Fibroblast of gingiva (primary cell): ENCODE data around the gene PIGQ.

Experiments used
- DNase-seq: peaks from one replicate; pipeline ENCODE4 v3.0.0-alpha.2; 2011; ENCODE audit warnings: low read depth

The PIGQ gene

DNA sequence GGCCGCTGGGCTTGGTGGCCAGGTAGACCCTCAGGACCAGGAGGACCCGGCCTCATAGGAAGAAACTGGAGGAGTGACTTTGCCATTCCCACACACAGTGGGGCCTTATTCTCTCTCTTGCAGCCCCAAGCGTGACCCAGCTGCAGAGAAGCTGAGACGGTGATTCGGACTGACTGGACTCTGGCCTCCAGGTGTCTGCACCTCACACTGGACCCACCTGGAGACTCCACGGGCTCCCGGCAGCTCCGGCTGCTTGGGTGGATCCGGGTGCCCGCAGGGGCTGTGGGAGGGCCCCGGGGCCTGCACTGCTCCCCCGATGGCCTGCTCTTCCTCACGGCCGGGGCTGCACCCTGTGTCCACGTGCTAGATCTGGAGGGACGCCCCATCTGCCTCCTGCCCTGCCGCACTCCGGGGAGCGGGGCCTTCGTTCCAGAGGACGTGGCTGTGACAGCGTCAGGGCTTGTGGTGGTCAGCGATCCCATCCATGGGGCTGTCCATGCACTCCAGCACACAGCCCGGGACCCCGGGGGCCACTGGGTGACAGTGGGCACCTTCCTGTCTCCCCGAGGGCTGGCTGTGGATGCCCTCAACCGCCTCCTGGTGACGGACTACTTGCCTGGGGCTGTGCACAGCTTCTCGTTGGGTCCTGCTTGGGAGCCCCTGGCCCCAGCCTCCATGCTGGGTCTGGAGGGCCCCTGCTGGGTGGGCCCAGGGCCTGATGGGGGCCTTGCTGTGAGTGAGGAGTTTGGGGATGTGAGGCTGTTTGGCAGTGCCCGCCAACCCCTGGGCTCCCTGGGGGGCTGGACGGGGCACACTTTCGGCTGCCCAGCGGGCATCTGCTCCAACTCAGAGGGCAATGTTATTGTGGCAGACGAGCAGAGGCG is 2.2 kb upstream of the PIGQ start:
- no peak for DNase-seq

DNA sequence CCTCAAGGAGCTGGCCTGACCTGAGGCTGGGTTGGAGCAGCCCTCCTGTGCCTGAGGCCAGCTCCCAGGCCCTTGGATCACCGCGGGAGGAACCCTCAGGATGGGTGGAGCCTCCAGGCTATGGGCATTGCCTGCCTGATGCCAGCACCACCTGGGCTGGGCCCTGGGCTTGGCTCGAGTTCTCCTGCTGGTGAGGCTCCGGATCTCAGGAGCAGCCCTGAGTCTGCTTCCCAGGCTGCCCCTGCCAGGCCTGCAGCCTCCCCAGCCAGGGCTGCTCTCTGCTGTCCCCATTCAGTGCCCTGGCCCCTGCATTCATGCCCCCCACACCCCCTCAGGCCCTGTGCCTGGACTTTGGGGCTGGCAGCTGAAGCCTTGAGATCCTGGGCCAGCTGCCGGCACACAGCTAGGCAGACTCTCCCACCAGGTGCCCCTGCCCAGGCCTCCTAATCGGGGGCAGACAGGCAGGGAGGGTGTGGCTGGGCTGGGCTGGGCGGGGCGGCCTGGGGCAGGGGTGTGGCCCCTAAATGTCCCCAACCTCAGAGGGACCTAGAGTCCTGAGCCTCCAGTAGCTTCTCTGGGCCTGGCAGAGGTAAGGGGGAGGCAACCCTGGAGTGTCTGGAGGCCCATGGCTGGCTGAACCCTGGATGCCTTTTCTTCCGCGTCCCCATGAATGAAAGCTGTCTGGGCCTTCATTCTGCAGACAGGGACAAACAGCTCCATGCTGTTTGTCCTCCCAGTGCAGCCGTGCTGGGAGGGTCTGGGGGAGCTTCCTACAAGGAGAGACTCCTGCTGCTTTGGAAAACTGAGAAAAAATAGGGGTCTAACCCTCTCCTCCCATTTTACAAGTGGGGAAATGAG is 1.1 kb upstream of the PIGQ start:
- no peak for DNase-seq

DNA sequence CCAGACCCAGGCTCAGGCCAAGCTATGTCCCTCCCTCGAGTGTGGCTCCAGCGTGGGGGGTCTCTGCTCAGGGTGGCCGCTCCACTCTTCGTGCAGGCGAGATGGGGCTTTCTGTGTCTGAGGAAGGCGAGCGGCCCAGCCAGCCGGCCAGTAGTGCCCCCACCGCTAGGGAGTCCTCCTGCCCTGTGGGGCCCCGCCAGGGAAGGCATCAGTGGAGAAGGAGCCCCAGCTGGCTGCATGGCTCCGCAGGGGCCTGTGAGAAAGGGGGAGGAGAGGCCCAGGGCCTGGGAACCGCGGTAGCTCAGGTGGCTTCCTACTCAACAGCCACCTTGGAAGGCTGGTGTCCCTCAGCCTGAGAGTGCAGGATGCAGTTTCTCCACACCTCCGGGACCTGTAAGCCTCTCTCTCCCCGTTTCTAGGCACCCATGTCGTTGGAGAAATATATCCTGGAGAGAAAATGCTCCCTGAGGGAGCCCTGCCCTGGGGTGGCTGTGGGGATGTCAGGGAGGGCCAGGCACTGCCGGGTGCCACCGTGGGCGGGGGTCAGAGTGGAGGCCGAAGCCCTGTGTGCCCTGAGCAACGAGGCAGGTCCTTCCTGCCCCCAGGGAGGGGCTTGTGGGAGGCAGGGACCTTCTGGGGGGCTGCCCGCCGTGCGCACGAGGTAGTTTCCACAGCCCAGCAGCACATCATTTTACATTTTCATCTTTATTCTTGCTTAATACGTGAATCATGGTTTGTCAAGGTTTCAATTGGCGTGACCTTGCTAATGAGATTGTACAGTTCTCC is 3.3 kb downstream of the PIGQ start:
- DNase-seq = no peak

DNA sequence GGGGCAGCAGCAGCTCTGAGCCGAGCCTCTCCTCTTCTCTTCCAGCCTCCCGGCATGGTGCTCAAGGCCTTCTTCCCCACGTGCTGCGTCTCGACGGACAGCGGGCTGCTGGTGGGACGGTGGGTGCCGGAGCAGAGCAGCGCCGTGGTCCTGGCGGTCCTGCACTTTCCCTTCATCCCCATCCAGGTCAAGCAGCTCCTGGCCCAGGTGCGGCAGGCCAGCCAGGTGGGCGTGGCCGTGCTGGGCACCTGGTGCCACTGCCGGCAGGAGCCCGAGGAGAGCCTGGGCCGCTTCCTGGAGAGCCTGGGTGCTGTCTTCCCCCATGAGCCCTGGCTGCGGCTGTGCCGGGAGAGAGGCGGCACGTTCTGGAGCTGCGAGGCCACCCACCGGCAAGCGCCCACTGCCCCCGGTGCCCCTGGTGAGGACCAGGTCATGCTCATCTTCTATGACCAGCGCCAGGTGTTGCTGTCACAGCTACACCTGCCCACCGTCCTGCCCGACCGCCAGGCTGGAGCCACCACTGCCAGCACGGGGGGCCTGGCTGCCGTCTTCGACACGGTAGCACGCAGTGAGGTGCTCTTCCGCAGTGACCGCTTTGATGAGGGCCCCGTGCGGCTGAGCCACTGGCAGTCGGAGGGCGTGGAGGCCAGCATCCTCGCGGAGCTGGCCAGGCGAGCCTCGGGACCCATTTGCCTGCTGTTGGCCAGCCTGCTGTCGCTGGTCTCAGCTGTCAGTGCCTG is 4.4 kb downstream of the PIGQ start:
- DNase-seq = no peak

DNA sequence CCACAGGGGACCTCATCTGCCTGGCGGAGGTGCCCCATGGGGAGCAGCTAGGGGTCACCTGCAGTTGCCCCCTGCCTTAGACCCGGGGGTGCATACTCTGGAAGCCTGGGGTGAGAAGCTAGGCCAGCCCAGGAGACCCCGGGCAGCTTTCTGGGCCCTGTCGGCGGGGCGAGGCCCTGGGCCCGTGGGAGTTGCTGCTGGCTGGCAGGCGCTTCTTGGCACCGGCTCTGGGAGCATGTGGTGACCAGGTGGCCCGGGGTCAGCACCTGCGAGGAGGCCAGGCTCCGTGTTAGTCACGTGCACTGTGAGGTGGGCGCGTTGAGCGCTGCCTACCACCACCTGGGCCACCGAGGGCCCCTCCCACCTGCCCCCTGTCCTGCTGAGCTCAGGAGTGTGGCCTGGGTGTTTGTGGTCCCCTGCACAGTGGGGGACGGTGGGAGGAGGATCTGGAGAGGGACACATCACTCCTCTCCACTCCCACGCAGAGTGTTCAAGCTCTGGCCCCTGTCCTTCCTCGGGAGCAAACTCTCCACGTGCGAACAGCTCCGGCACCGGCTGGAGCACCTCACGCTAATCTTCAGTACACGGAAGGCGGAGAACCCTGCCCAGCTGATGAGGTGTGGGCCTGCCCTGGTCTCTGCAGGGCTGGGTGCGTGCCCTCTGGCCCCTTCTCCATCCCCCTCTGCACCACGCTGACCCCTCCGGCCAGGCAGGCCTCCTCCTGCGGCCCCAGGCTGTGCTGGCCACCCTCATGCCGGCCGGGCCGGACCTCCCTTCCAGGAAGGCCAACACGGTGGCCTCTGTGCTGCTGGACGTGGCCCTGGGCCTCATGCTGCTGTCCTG is 5.8 kb downstream of the PIGQ start:
- DNase-seq = no peak

DNA sequence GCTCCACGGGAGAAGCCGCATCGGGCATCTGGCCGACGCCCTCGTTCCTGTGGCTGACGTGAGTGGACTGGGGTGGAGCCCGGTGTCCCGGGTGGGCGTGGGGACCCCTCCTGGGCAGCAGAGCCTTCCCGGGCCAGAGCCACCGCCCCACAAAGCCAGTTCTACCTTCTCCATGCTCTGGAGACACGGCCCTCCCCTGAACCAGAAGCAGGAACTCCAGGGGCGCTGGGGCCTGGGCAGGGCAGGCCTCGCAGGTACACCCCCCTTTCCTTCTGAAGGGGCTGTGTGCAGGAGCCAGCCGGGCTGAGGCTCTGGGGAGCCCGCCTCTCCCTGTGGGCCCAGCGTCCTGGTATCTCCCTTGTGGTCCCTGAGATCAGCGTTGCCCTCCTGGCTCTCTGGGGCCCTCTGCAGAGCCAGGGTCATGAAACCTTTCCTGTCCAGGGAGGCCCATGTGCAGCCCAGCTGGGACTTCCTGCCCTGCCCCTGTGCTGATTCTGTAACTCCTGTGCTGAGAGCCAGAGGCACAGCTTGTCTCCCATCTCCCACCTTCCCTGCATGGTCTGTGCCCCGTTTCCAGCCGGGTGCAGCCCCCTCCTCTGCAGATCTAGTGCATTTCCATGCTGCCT is 6.5 kb downstream of the PIGQ start:
- no peak for DNase-seq

DNA sequence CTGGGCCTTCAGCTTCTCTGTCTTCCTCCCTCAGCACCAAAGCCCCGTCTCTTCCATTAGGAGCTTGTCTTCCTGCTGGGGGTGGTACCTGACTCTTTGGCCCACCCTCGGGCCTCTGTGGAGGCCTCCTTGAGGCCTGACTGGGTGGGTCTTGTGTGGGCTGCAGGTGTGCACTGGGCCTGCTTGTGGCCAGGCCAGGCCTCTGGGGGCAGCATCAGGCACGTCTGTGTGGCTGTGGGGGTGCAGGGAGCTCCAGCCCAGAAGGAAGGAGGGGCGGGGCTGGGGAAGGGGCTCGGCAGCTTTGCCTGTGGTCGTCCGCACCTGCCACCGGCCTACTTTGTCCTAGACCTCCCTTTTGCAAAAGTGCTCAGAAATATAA is 7.0 kb downstream of the PIGQ start:
- DNase-seq = no peak

DNA sequence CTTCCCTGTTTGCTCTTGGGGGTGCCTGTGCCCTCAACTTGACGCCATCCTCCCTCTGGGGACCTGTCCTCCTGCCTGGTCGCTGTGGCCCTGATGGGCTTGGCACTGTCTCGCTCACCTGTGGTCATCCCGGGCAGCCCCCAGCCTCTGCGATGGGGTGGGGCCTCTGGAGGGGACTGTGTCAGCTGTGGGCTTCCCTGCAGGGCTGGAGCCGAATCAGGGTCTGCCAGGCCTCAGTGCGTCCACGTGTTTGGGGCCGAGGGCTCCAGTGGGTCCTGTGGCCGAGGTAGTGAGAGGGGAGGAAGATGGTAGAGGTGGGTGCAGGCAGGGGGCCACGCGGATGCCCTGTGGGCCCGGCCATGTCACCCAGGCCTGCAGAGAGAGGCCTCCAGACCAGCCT is 8.0 kb downstream of the PIGQ start:
- no peak for DNase-seq

DNA sequence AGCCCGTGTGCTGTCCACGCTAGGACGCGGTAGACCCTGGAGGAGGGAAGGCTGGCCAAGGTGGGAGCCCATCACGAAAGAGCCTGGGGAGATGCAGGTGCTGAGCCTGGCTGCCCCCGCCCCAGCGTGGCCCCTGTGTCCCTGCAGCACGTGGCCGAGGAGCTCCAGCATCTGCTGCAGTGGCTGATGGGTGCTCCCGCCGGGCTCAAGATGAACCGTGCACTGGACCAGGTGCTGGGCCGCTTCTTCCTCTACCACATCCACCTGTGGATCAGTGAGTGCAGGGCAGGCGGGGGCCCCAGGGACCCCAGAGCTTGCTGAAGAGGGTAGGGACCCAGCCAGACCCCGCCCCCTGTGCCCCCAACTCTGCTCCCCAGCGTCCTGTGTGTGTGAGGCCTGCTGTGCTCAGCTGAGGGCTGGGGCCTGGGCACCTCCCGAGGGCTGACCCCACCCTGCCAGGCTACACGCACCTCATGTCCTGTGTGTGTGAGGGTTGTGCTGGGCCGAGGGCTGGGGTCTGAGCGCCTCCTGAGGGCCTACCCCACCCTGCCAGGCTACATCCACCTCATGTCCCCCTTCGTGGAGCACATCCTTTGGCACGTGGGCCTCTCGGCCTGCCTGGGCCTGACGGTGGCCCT is 8.6 kb downstream of the PIGQ start:
- no peak for DNase-seq

DNA sequence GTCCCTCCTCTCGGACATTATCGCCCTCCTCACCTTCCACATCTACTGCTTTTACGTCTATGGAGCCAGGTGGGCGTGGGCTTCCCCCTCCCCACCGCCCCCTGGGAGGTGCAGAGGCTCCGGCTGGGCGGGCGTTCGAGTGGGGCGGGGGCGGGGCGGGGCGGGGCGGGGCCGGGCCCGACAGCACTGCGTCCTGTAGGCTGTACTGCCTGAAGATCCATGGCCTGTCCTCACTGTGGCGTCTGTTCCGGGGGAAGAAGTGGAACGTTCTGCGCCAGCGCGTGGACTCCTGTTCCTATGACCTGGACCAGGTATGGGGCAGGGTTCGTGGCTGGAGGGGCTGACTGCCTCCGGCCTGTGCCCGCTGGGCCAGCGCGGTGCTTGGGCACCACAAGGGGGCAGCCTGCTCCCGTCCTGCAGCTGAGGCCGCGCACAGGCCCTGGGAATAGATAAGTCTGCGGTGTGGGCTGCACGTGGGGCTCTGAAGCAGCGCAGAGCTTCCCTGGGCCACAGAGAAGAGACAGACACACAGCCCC is 9.2 kb downstream of the PIGQ start:
- peak; percentile 62 for DNase-seq

DNA sequence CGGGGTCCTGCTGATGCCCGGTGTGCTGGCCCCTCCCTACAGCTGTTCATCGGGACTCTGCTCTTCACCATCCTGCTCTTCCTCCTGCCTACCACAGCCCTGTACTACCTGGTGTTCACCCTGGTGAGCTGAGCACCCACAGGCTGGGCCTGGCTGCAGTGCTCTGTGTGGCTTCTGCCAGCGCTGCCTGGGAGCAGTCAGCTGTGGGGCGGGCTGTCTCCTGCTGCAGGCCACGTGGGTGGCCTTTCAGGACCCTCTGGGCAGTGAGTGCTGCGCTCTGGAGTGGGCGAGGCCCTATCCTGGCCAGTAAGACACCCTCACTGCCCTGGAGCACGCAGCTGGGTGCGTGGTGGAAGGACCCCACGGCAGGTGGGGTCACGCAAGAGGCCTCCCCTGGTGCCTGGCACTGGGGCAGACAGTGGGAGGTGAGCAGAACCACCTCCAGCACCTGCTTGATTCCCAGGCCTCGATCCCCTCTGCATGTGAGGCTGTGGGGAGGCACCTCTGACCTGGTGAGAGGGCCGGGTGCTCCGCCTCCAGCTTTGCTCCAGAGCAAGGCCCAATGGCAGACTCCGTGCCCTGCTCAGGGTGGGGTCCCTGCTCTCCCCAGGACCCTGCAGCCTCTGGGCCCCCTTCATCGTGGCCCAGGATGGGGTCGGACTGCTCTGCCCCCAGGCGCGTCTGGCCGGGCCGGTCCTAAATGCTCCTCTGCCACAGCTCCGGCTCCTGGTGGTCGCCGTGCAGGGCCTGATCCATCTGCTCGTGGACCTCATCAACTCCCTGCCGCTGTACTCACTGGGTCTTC is 10.6 kb downstream of the PIGQ start:
- no peak for DNase-seq

DNA sequence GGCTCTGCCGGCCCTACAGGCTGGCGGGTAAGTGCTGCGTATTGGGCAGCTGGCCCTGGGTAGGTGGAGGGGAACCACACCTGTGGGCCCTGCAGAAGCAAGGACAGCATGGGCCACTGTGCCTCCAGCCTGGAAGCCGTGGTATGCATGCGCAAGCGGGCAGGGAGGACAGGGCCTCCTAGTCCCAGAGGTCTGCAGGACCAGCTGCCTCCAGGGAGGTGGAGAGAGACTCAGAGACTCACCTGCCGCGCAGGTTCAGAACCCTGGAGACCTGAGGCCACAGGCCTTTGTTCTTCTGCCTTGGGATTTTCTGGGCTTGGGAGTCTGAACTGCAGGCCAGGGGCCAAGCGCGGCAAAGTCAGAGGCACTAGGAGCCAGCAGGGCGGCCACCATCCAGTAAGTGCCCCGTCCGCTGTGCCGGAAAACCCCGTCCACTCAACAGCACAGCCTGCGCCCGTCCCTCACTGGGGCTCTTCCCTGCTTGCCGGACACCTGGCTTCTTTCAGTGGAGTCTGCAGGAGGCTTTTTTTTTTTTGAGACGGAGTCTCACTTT is 11.3 kb downstream of the PIGQ start:
- DNase-seq = no peak

DNA sequence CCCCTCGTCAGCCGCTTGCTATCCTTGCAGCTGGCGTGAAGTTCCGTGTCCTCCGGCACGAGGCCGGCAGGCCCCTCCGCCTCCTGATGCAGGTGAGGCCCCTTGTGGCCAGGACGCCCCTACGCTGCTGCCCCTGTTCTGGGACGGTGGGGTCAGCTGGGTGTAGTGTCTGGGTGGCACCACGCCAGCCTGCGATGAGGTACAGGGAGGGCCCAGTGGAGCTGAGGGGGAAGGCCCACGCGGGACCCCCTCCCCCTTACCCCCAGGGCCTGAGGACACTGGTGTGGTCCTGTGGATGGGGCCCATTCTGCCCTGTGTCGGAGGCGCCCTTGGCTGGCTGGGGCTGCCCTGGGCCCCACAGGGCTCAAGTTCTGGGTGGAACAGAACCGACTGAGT is 12.4 kb downstream of the PIGQ start:
- DNase-seq = no peak

DNA sequence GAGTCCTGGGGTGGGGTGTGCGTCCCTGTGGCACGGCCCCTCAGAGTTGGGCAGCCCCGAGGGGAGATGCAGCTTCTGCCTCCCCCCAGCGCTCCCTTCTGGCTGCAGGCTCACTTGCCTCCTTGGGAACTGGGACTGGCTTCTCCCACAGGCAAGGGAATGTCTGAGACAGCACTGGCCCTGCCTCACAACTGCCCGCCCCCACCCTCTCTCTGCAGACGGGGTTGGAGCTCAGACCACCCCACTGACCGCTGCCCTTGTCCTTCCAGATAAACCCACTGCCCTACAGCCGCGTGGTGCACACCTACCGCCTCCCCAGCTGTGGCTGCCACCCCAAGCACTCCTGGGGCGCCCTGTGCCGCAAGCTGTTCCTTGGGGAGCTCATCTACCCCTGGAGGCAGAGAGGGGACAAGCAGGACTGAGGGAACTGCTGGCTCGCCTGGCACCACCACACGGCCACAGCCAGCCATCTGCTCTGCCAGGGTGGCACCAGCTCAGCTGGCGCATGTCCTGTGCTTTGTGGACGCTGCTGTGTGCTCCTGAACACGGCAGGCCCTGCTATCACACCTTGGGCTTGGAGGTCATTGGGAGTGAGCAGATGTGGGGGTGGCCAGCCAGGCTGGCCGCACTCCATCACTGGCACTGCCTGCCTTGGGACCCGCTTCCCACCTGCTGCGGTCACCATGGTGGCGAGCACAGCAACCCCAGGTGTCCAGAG is 13.0 kb downstream of the PIGQ start:
- no peak for DNase-seq

DNA sequence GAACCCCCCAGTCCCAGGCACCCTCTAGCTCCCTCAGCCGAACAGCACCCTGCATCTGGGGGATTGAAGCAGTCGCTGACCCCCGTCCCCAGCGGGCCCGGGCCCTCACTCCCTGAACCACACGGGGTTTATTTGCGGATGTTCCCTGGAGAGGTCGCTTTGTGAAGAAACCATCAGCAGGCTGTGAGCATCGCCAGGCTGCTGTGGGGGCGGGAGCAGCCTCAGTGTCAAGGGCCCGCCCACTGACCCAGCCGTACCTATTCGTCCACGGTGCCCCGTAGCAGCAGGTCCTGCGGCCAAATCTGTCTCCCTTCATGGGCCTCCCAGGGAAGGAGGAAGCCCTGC is 13.7 kb downstream of the PIGQ start:
- no peak for DNase-seq

DNA sequence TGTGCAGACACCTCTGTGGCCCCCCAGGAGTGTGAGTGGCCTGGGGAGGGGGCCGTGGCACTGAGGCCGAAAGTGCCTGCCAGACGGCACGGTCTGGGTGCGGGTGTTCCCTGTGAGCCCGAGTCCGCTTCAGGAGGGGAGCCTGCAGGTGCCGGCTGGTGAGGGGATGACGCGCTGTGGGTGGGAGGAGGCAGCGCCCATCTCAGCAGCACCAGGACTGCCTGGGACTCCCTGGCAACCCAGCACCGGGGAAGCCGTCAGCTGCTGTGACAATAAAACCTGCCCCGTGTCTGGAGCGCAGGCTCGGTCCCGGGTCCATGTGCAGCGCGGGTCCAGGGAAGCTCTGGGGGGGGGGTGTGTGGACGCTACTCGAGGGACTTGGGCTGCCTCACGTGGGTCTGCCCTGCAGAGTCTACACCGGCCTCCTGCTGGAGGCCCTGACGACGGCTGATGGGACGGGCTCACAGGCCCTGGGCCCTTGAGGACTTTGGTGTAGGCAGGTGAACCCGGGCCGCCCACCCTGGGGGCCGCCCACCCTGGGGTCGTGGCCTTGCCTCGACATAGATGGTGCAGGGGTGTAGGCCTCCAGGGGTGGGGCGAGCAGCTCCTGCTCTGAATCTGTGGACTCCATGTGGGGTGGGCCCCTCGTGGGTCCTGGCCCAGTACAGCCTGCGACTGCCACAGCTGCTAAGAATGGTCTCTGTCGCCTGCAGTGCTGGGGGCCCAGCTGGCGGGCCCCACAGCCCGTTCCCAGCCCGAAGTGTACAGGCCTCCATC is 14.2 kb downstream of the PIGQ start:
- no peak for DNase-seq

DNA sequence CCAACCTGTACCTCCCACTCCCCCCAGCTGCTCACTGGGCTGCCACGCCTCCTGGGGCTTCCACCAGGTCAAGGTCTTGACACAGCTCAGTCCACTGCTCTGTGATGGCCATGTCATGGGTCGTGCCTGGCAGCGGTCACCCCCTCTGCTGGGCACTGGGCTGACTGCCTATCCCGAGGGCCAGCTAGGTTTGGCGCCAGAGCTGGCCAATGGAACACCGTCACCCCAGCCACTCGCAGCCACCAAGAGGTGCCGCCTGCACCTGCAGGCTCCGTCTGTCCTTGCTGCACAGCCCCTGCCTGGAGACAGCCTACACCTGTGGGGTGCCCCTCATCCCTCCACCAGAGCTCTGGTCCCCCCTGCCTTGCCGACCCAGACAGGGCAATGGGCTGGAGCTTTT is 15.6 kb downstream of the PIGQ start:
- DNase-seq = no peak
